HG02571 (cell line): Measurements from ENCODE around the gene BPI.
"Not testable (repeated sequence)": the region's sequence is repeated elsewhere in the genome, so short reads cannot be mapped to it uniquely, and the experiment has no call there.

Source experiments
- ATAC-seq: cut with Tn5 transposase; IDR thresholded peaks from one replicate; pipeline ENCODE4 v1.9.1; 2021; ENCODE audit warnings: mild to moderate bottlenecking, moderate library complexity; ENCODE audit not compliant: unreplicated experiment

Gene BPI

GRCh38 chr20:38277691-38278090 is 26.3 kb upstream of the BPI start:
- no peak for ATAC-seq

- no peak for ATAC-seq
Measured at GRCh38 chr20:38278131-38278530, 25.8 kb upstream of the BPI start.

GRCh38 chr20:38278763-38279162 is 25.2 kb upstream of the BPI start:
- ATAC-seq: no peak

GRCh38 chr20:38281176-38281915 is 22.6 kb upstream of the BPI start:
- ATAC-seq: not testable (repeated sequence)

- no peak for ATAC-seq
Measured at GRCh38 chr20:38283236-38283635, 20.7 kb upstream of the BPI start.

GRCh38 chr20:38284066-38284650 is 19.8 kb upstream of the BPI start:
- not testable (repeated sequence) for ATAC-seq

GRCh38 chr20:38284893-38285444 is 19.0 kb upstream of the BPI start:
- no peak for ATAC-seq

GRCh38 chr20:38286586-38287531 is 17.1 kb upstream of the BPI start:
- no peak for ATAC-seq

GRCh38 chr20:38290829-38291814 is 12.8 kb upstream of the BPI start:
- ATAC-seq: no peak

GRCh38 chr20:38291966-38292365 is 12.0 kb upstream of the BPI start:
- no peak for ATAC-seq

GRCh38 chr20:38293491-38294065 is 10.4 kb upstream of the BPI start:
- ATAC-seq: no peak

- no peak for ATAC-seq
Measured at GRCh38 chr20:38294076-38294591, 9.8 kb upstream of the BPI start.

- no peak for ATAC-seq
Measured at GRCh38 chr20:38295811-38296210, 8.1 kb upstream of the BPI start.

- no peak for ATAC-seq
Measured at GRCh38 chr20:38296433-38296832, 7.5 kb upstream of the BPI start.

GRCh38 chr20:38297916-38298674 is 5.9 kb upstream of the BPI start:
- ATAC-seq: no peak

- ATAC-seq: no peak
Measured at GRCh38 chr20:38298768-38299288, 5.1 kb upstream of the BPI start.

GRCh38 chr20:38299963-38300362 is 4.0 kb upstream of the BPI start:
- ATAC-seq: no peak

GRCh38 chr20:38300438-38300837 is 3.5 kb upstream of the BPI start:
- ATAC-seq: no peak

- ATAC-seq: no peak
Measured at GRCh38 chr20:38301309-38301708, 2.6 kb upstream of the BPI start.
